Nephron progenitor cell (in vitro differentiated cells): Measurements from ENCODE around the gene TRIP4.

Experiments used
- DNase-seq: peaks from one replicate; pipeline ENCODE4 v3.0.0; 2021
- H3K27ac Mint-ChIP-seq: 2 replicates; pipeline ENCODE4 v1.8.0; 2021; ENCODE audit warnings: mild to moderate bottlenecking, moderate library complexity, mixed read lengths
- H3K27me3 Mint-ChIP-seq: 2 replicates; pipeline ENCODE4 v1.8.0; 2021; ENCODE audit warnings: mild to moderate bottlenecking, low read depth, mixed read lengths; ENCODE audit not compliant: poor library complexity
- H3K36me3 Mint-ChIP-seq: 2 replicates; pipeline ENCODE4 v1.8.0; 2021; ENCODE audit warnings: low read depth, mixed read lengths
- H3K4me1 Mint-ChIP-seq: 2 replicates; pipeline ENCODE4 v1.8.0; 2021; ENCODE audit warnings: mixed read lengths
- H3K4me3 Mint-ChIP-seq: 2 replicates; pipeline ENCODE4 v1.8.0; 2021; ENCODE audit warnings: mild to moderate bottlenecking, moderate library complexity, mixed read lengths
- H3K9me3 Mint-ChIP-seq: 2 replicates; pipeline ENCODE4 v1.8.0; 2021; ENCODE audit warnings: mild to moderate bottlenecking, moderate library complexity, mixed read lengths
- TF ChIP-seq, protein P1 (sequence below): fragments of 200-600 bp; sonication (generic); IDR thresholded peaks from 2 replicates; pipeline ENCODE4 v1.5.0; 2021; ENCODE audit warnings: antibody characterized with exemption

TRIP4 gene

DNA sequence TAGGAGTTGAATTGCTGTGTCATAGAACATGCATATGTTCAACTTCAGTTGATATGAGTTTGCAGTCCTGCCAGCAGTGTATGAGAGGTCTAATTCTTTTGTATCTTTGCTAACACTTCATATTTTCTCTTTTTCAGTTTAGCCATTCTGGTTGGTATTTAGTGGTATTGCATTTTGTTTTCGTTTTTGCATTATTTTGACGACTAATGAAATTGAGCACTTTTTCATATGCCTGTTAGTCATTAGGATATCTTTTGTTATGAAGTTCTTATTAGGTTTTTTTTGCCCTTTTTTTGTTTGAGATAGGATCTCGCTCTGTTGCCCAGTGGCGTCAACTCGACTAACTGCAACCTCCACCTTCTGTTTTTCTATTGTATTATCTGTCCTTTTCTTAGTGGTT, 9.2 kb downstream of the TRIP4 start:
- H3K4me3 Mint-ChIP-seq = no peak overlapping the region
- TF ChIP-seq, protein P1, sequence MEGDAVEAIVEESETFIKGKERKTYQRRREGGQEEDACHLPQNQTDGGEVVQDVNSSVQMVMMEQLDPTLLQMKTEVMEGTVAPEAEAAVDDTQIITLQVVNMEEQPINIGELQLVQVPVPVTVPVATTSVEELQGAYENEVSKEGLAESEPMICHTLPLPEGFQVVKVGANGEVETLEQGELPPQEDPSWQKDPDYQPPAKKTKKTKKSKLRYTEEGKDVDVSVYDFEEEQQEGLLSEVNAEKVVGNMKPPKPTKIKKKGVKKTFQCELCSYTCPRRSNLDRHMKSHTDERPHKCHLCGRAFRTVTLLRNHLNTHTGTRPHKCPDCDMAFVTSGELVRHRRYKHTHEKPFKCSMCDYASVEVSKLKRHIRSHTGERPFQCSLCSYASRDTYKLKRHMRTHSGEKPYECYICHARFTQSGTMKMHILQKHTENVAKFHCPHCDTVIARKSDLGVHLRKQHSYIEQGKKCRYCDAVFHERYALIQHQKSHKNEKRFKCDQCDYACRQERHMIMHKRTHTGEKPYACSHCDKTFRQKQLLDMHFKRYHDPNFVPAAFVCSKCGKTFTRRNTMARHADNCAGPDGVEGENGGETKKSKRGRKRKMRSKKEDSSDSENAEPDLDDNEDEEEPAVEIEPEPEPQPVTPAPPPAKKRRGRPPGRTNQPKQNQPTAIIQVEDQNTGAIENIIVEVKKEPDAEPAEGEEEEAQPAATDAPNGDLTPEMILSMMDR = no peak
- DNase-seq = no peak
- no peaks in the 10 kb centered on the region for H3K27me3 Mint-ChIP-seq
- no peaks in the 10 kb centered on the region for H3K4me1 Mint-ChIP-seq
- no peaks in the 10 kb centered on the region for H3K9me3 Mint-ChIP-seq
- no peak overlapping the region for H3K27ac Mint-ChIP-seq
- H3K36me3 Mint-ChIP-seq = peaks cover 76% of the 10 kb centered on the region

DNA sequence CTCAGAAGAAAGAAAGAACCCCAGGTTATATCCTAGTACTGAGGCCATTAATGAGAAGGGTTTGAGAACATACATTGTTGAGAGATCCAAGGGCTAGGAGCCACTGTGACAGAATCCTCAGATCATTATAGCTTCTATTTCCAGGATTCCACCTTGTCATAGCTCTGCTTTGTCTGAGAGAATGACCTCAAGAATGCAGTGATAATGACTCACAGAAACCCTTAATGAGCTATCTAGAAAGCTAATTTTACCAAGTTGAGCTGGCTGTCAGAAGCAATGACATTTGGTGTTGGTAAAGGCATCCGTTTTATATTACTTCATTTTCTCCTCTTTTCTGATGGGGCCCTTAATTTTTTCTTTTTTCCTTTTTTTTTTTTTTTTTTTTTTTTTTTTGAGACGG, 10.9 kb downstream of the TRIP4 start:
- H3K36me3 Mint-ChIP-seq = peaks cover 69% of the 10 kb centered on the region
- no peak overlapping the region for H3K4me3 Mint-ChIP-seq
- DNase-seq = no peak
- TF ChIP-seq, protein P1 = no peak
- no peaks in the 10 kb centered on the region for H3K27me3 Mint-ChIP-seq
- H3K4me1 Mint-ChIP-seq = no peaks in the 10 kb centered on the region
- H3K9me3 Mint-ChIP-seq = no peaks in the 10 kb centered on the region
- no peak overlapping the region for H3K27ac Mint-ChIP-seq

DNA sequence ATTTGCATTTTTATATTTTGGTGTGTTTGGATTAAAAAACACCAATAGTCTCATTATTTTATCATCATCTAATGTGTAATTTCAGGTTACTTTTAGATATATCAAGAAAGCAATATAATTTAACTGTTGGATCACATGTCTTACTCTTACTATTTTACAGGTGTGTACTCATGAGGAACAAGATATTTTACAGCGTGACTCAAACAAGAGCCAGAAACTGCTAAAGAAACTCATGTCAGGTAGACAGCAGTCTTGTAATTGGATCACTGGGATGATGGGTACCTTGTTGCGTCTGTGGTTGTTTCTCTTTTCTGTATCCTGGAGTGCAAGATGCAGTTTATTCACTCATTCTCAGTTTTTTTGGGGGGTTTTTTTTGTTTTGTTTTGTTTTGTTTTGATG, 12.9 kb downstream of the TRIP4 start:
- H3K9me3 Mint-ChIP-seq = no peaks in the 10 kb centered on the region
- no peaks in the 10 kb centered on the region for H3K4me1 Mint-ChIP-seq
- no peak overlapping the region for H3K4me3 Mint-ChIP-seq
- TF ChIP-seq, protein P1 = no peak
- DNase-seq = no peak
- H3K27me3 Mint-ChIP-seq = no peaks in the 10 kb centered on the region
- peaks cover 65% of the 10 kb centered on the region for H3K36me3 Mint-ChIP-seq
- H3K27ac Mint-ChIP-seq = no peak overlapping the region

DNA sequence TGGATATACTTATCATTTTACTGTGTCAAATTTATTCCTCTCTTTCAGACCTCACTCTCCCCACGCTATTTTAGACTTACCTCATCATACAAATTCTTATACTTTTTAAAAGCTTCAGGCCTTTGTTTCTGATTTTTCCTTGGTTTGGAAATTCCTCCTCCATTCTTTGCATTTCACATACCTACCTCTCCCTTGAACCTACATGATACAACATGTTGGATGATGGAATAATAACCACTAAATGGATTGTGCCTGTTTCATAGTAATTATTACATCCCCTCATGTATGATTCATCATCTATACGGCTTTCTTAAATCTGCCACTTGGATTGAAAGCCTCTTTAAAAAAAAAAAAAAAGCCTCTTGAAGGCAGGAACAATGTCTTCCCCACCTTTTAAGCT, 24.6 kb downstream of the TRIP4 start:
- TF ChIP-seq, protein P1 = no peak
- no peak for DNase-seq
- Mint-ChIP-seq H3K27me3 (no peaks in the 10 kb centered on the region), H3K27ac (no peak overlapping the region), H3K9me3 (peaks cover 4% of the 10 kb centered on the region), H3K4me1 (no peaks in the 10 kb centered on the region), H3K36me3 (peaks cover 82% of the 10 kb centered on the region), H3K4me3 (no peak overlapping the region)

DNA sequence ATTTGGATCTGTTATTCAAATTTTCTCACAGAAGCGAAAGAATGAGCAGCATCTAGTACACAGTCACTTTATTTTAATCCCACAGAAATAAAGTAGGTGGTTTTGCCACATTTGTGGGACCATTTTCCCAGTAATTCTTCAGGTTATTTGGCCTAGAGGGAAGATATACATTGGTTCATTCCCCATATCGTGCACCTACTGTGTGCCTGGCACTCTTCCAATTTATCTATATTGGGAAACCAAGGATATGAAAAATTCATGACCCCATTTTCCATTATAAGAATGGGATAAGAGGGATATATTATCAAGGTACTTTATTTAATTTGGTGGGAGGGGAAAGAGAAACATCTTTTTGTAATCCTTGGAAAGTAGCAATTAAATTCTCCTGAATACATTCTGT, 35.1 kb downstream of the TRIP4 start:
- Mint-ChIP-seq H3K27ac (no peak overlapping the region), H3K4me1 (no peaks in the 10 kb centered on the region), H3K36me3 (peaks cover 48% of the 10 kb centered on the region)

DNA sequence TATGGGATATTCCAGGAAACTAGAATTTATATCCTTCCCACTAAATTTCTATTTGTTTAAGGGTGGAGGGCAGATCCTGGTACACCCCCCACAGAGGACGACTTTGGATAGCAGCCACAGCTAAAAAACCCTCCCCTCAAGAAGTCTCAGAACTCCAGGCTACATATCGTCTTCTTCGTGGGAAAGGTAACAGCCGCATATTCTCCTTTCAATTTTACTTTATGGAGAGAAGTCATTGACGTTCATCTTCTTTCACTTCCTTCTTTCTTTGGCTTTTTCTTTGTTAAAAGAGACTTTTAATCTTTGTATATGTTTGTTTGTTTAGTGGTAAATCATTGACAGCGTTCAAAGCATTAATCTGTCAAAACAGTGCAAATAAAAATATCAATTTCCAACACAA, 36.3 kb downstream of the TRIP4 start:
- Mint-ChIP-seq H3K9me3 (no peaks in the 10 kb centered on the region), H3K4me1 (no peaks in the 10 kb centered on the region), H3K4me3 (no peak overlapping the region), H3K36me3 (peaks cover 40% of the 10 kb centered on the region), H3K27me3 (no peaks in the 10 kb centered on the region), H3K27ac (peak overlapping the region; percentile 36)
- TF ChIP-seq, protein P1 = no peak
- DNase-seq = no peak

More for the DNA sequence above, 35.1 kb downstream of the TRIP4 start:
- H3K27me3 Mint-ChIP-seq = no peaks in the 10 kb centered on the region
- no peak overlapping the region for H3K4me3 Mint-ChIP-seq
- no peaks in the 10 kb centered on the region for H3K9me3 Mint-ChIP-seq
- DNase-seq = no peak
- TF ChIP-seq, protein P1 = no peak
